ENCODE measurements around the gene SLC35G3.

GRCh38 chr17:35152421-35153140 lies 41.6 kb downstream of the SLC35G3 start:
- no peak for TF ChIP-seq ZBTB7B (CRISPR knock-in tag; IDR thresholded peaks at IDR 0.05)
- TF ChIP-seq ZNF12 (CRISPR knock-in tag; IDR thresholded peaks at IDR 0.05) = no peak
- TF ChIP-seq ZNF550 (CRISPR knock-in tag; IDR thresholded peaks at IDR 0.05; ENCODE audit: borderline replicate concordance) = no peak
- no peak for TF ChIP-seq KAT7 (CRISPR knock-in tag; IDR thresholded peaks at IDR 0.05; ENCODE audit: borderline replicate concordance)
- TF ChIP-seq BCLAF1 (IDR thresholded peaks at IDR 0.05) = no peak
- no peak for TF ChIP-seq ZFAT (CRISPR knock-in tag; conservative IDR thresholded peaks at IDR 0.05)
- TF ChIP-seq POLR2A (IDR thresholded peaks at IDR 0.05; ENCODE audit: insufficient read depth in 1 of 2, low read depth in 2 of 2, low read length in 2 of 2) = no peak
- TF ChIP-seq BRF2 (CRISPR knock-in tag; IDR thresholded peaks at IDR 0.05) = no peak
- no peak for TF ChIP-seq ZNF749 (CRISPR knock-in tag; IDR thresholded peaks at IDR 0.05; ENCODE audit: borderline replicate concordance)
